Islet precursor cell (in vitro differentiated cells): ENCODE data around the gene NTN3.
"Not testable (repeated sequence)": the region's sequence is repeated elsewhere in the genome, so short reads cannot be mapped to it uniquely, and the experiment has no call there.

Experiments used
- DNase-seq: peaks from one replicate; pipeline ENCODE4 v3.0.0-alpha.2; 2018

NTN3 gene

GRCh38 chr16:2441143-2441804 lies 29.8 kb upstream of the NTN3 start:
- not testable (repeated sequence) for DNase-seq

DNA sequence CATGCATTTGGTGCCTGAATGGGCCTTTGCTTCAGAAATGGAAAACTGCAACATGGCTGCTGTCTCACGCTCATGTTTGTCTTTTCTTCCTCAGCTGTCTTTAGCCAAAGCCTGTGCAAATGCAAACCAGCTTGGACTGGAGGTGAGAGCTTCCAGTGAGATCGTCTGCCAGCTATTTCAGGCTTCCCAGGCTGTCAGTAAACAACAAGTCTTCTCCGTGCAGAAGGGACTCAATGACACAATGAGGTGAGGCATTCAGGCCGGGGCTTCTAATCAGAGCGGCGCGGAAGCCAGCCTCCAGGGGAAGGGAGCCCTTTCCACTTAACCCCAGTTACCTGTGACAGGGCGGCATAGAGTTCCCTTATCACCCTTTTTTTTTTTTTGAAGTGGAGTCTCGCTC lies 27.5 kb upstream of the NTN3 start:
- DNase-seq = no peak

DNA sequence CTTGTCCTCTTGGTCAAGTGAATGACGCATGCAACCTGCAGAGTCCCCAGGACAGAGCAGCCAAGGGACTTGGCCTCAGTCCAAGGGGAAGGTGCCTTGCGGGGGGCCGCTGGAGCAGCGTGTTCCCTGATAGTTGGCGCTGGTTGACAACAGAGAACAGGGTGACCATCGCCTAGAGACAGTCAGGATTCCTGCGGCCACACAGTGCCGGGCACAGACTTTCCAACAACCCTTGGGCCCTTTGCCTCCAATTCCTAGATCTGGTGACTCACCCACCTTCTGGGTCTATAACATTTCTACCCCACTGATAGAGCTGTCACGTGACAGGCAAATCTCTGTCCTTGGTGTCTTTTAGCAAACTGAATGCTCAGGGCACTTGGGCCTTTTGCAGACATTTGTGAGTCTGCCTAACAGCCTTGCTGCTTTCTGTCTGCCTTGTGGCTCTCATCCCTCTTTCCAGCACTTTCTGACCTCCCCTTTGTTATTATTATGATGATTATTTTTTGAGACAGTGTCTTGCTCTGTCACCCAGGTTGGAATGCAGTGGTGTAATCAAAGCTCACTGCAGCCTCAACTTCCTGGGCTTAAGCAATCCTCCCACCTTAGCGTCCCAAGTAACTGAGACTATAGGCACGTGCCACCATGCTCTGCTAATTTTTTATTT lies 23.0 kb upstream of the NTN3 start:
- no peak for DNase-seq

- no peak for DNase-seq
Measured at GRCh38 chr16:2449118-2449517, 22.0 kb upstream of the NTN3 start.

DNA sequence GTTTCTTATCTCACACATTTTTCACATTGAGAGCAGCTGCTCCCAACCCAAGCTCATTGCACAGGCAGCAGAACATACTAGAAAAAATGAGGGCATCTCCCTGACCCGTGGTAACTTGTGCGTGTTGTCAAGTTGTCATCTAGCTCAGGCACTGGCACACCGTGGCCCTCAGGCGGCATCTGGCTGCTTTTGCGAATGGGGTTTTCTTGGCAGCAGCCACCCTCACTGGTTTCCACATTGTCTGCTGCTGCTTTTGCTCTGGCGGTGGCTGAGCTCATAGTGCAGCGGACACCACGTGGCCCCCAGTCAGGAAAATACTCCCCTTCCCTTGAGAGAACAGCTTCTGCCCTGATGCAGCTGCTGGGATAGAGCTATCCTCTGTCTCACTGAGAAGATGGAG lies 20.6 kb upstream of the NTN3 start:
- no peak for DNase-seq

GRCh38 chr16:2450975-2451381 lies 20.1 kb upstream of the NTN3 start:
- DNase-seq = no peak

DNA sequence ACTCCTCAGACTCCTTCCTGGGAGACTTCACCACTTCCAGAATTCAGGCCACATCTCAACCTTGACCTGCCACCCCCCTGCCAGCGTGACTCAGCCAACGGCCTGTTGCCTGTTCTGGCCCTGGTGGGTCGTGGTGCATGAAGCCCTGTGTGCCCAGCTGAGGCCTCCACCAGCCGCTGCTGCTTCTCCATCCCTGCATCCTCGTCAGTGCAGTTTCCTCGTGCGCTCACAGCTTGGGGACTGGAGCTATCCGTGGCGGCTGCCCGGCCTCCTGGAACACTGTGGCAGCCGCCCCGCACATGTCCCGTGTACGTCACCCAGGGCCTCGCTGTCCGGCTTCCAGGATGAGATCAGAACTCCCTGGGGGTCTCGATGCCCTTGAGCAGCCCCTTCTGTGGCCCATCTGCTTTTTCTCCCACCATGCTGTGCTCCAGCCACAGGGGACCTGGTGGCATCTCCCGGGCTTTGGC lies 19.2 kb upstream of the NTN3 start:
- no peak for DNase-seq

GRCh38 chr16:2452650-2453049 lies 18.4 kb upstream of the NTN3 start:
- DNase-seq = no peak

DNA sequence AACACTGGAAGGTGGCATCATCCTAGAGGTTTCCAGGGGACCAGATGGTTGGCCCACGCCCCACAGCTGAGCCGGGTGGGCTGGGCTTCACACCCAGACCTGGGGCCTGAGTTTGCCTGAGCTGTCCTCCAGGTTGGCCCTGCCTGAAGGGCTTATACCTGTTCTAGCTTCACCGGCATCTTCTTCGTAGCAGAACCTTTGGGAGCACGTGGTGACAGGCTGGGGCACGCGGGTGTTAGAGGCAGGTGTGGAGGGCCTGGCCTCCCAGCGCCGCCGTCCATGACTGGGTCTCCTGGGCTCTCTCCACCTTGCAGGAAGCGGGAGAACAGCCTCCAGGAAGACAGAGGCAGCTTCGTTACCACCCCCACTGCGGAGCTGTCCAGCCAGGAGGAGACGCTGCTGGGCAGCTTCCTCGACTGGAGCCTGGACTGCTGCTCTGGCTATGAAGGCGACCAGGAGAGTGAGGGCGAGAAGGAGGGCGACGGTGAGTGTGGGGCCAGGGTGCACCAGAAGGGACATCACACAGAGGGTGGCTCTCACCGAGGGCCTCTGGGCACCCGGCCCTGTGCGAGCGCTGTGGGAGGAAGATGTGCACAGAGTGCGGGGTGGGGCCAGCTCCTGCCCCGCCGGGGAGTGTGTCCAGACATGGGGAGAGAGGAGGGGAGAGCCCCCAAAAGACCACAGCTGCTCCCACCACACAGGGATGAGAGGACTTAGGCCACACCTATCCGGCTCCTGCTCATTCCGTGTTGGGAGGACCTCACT lies 15.8 kb upstream of the NTN3 start:
- DNase-seq = no peak

DNA sequence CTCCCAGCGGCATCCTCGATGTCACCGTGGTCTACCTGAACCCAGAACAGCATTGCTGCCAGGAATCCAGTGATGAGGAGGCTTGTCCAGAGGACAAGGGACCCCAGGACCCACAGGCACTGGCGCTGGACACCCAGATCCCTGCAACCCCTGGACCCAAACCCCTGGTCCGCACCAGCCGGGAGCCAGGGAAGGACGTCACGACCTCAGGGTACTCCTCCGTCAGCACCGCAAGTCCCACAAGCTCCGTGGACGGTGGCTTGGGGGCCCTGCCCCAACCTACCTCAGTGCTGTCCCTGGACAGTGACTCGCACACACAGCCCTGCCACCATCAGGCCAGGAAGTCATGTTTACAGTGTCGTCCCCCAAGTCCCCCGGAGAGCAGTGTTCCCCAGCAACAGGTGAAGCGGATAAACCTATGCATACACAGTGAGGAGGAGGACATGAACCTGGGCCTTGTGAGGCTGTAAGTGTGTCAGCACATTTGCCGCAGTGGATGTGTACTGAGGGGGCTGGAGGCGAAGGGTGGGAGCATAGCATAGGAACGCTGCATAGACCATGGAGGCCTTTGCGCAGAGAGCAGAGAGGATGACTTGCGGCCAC lies 14.4 kb upstream of the NTN3 start:
- DNase-seq = no peak

GRCh38 chr16:2457267-2457666 lies 13.8 kb upstream of the NTN3 start:
- DNase-seq = no peak

- DNase-seq = no peak
Measured at GRCh38 chr16:2457946-2458345, 13.2 kb upstream of the NTN3 start.

GRCh38 chr16:2458887-2459646 lies 12.0 kb upstream of the NTN3 start:
- DNase-seq = no peak

- DNase-seq = peak; percentile 98
Measured at GRCh38 chr16:2459647-2460390, 11.3 kb upstream of the NTN3 start, which contains the start of gene TEDC2. Gene TEDC2 (plus strand): TSS chr16:2460109. CDS start chr16:2460145, 36 bp downstream.

- no peak for DNase-seq
Measured at GRCh38 chr16:2460391-2460713, 10.7 kb upstream of the NTN3 start.

GRCh38 chr16:2460916-2461315 lies 10.2 kb upstream of the NTN3 start:
- no peak for DNase-seq

DNA sequence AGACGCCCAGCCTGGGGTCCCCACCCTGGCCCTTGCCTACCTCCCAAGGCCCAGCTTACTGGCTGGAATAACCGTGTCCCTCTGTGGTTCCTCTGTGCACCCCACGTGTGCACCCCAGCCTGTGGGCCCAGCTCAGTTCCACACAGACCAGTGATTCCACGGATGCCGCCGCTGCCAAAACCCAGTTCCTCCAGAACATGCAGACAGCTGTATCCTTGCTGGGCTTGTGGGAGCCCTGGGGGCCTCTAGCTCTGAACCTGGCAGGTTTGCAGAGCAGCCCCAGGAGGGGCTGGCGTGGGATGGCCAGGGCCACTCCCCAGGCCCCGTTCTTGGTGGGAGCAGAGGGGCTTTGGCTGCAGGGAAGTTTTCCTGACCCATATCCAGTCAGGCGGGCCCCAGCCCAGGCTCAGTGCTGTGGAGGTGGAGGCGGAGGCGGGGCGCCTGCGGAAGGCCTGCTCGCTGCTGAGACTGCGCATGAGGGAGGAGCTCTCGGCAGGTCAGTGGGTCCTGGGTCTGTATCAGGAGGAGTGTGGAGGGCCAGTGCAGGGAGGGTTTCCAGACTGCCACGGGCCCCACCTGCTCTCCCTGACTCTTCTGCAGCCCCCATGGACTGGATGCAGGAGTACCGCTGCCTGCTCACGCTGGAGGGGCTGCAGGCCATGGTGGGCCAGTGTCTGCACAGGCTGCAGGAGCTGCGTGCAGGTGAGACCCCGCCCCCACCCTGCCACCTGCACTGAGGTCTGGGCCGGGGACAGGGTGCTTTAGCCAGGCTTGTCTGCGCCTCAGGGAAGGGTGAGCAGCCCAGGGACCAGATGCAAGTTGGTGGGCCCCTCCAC lies 8.8 kb upstream of the NTN3 start:
- DNase-seq = no peak

GRCh38 chr16:2464333-2464732 lies 6.8 kb upstream of the NTN3 start:
- no peak for DNase-seq

GRCh38 chr16:2465653-2466415 lies 5.3 kb upstream of the NTN3 start:
- DNase-seq = no peak
